ENCODE results near the gene NEU1.

GRCh38 chr6:31834367-31835250, 28.0 kb downstream of the NEU1 start:
- TF ChIP-seq TEAD4 (IDR thresholded peaks at IDR 0.05) (peak; percentile 62), CEBPB (IDR thresholded peaks at IDR 0.05) (no peak), ZBTB7A (IDR thresholded peaks at IDR 0.05; ENCODE audit: low read depth) (no peak; the same call in none of the 2 replicates), MAX (IDR thresholded peaks at IDR 0.05) (peak; percentile 78), YY1 (IDR thresholded peaks at IDR 0.05; ENCODE audit: low read depth) (peak; percentile 94), NFIC (IDR thresholded peaks at IDR 0.05) (no peak), RAD21 (IDR thresholded peaks at IDR 0.05; ENCODE audit: low read depth) (no peak), FOXM1 (IDR thresholded peaks at IDR 0.05; ENCODE audit: borderline replicate concordance, low read depth) (peak; percentile 25; the same call in 1 of the 2 replicates), TAF1 (IDR thresholded peaks at IDR 0.05; ENCODE audit: low read depth) (peak; percentile 95)
- TF ChIP-seq, protein P1, sequence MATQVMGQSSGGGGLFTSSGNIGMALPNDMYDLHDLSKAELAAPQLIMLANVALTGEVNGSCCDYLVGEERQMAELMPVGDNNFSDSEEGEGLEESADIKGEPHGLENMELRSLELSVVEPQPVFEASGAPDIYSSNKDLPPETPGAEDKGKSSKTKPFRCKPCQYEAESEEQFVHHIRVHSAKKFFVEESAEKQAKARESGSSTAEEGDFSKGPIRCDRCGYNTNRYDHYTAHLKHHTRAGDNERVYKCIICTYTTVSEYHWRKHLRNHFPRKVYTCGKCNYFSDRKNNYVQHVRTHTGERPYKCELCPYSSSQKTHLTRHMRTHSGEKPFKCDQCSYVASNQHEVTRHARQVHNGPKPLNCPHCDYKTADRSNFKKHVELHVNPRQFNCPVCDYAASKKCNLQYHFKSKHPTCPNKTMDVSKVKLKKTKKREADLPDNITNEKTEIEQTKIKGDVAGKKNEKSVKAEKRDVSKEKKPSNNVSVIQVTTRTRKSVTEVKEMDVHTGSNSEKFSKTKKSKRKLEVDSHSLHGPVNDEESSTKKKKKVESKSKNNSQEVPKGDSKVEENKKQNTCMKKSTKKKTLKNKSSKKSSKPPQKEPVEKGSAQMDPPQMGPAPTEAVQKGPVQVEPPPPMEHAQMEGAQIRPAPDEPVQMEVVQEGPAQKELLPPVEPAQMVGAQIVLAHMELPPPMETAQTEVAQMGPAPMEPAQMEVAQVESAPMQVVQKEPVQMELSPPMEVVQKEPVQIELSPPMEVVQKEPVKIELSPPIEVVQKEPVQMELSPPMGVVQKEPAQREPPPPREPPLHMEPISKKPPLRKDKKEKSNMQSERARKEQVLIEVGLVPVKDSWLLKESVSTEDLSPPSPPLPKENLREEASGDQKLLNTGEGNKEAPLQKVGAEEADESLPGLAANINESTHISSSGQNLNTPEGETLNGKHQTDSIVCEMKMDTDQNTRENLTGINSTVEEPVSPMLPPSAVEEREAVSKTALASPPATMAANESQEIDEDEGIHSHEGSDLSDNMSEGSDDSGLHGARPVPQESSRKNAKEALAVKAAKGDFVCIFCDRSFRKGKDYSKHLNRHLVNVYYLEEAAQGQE (IDR thresholded peaks at IDR 0.05; ENCODE audit: low read depth): no peak
- TF ChIP-seq, protein P2, sequence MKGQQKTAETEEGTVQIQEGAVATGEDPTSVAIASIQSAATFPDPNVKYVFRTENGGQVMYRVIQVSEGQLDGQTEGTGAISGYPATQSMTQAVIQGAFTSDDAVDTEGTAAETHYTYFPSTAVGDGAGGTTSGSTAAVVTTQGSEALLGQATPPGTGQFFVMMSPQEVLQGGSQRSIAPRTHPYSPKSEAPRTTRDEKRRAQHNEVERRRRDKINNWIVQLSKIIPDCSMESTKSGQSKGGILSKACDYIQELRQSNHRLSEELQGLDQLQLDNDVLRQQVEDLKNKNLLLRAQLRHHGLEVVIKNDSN (IDR thresholded peaks at IDR 0.05): no peak; the same call in 1 of the 2 replicates

Data from Ishikawa (cell line).